ENCODE results near the gene KRTAP21-1. TPM values are rescaled to one million over a fixed set of nuclear protein-coding genes. Genes with fewer than 3 reads are reported as not detected.

The KRTAP21-1 gene
- total and polyA plus RNA-seq, 9 of the 15 experiments (the other 6 are each of a cell fraction or from before 2014, with no cell fraction given): not detected

GRCh38 chr21:30747159-30747558 is 8.1 kb downstream of the KRTAP21-1 start, which contains the start of gene KRTAP21-2:
TSS of gene KRTAP21-2 (minus strand) at chr21:30747259. CDS start at chr21:30747202, 57 bp downstream.
- Histone ChIP-seq H3K4me3 (no peak within 1 kb of the TSS), H3K79me2 (ENCODE audit: control insufficient read depth, insufficient read depth, low read length) (no peaks in the 10 kb centered on the region), H3K9me1 (ENCODE audit: control insufficient read depth, insufficient read depth, low read length) (no peaks in the 10 kb centered on the region), H2AFZ (ENCODE audit: low read depth, low read length) (no peak within 1 kb of the TSS), H3K27ac (ENCODE audit: extremely low read depth, low read depth, low read length) (no peak within 1 kb of the TSS), H3K36me3 (ENCODE audit: control insufficient read depth, insufficient read depth, low read length) (no peaks in the 10 kb centered on the region), H3K4me1 (replicated peaks in 1 of 2; ENCODE audit: control insufficient read depth in 2 of 2, insufficient read depth in 2 of 2, low read length in 2 of 2) (no peaks in the 10 kb centered on the region), H4K20me1 (replicated peaks; ENCODE audit: control insufficient read depth, insufficient read depth, low read length) (no peaks in the 10 kb centered on the region), H3K4me2 (ENCODE audit: insufficient read depth, low read length) (no peak within 1 kb of the TSS), H3K9ac (ENCODE audit: insufficient read depth in 1 of 2, low read depth in 2 of 2, low read length in 2 of 2) (no peak within 1 kb of the TSS), H3K27me3 (ENCODE audit: control insufficient read depth in 2 of 2, insufficient read depth in 2 of 2, low read length in 2 of 2) (no peaks in the 10 kb centered on the region), H3K9me3 (replicated peaks; ENCODE audit: control insufficient read depth, insufficient read depth, low read depth, low read length) (no peaks in the 10 kb centered on the region; the same call in 1 of the 2 replicates)
- FAIRE-seq (no peak), DNase-seq (ENCODE audit: extremely low read depth in 1 of 4, low spot score in 3 of 4) (no peak), ATAC-seq (no peak)
- in situ Hi-C loops (cut with MboI): no loop called here
- CTCF ChIA-PET (ENCODE audit: low intra/inter-chr PET ratio): no interaction called here
- intact Hi-C loops (cut with micrococcal nuclease): loop anchor here (10.0 kb wide), 1 partner anchor 242 kb away; the partner anchor contains the start of gene KRTAP19-5
- no peak for TF ChIP-seq POU5F1 (IDR thresholded peaks at IDR 0.05; ENCODE audit: borderline replicate concordance, low read depth, low read length, partially characterized antibody)
- no peak for TF ChIP-seq PHF21A (IDR thresholded peaks at IDR 0.05; ENCODE audit: borderline replicate concordance, low read depth)
- no peak for TF ChIP-seq BRCA1 (IDR thresholded peaks at IDR 0.05)
- TF ChIP-seq BRCA1 (CRISPR knock-in tag; IDR thresholded peaks at IDR 0.05): no peak
- no peak for TF ChIP-seq TCF7 (IDR thresholded peaks at IDR 0.05; ENCODE audit: borderline replicate concordance)
- TF ChIP-seq CGGBP1 (CRISPR knock-in tag; IDR thresholded peaks at IDR 0.05): no peak
- no peak for TF ChIP-seq BRF2 (IDR thresholded peaks at IDR 0.05; ENCODE audit: borderline replicate concordance, insufficient read depth, insufficient read length)
- TF ChIP-seq PRPF4 (IDR thresholded peaks at IDR 0.05; ENCODE audit: insufficient read depth, low read depth, low read length, poor library complexity, severe bottlenecking): no peak
- TF ChIP-seq U2AF2 (optimal IDR thresholded peaks at IDR 0.05; ENCODE audit: low read depth, low read length): no peak
- TF ChIP-seq ZBTB26 (CRISPR knock-in tag; IDR thresholded peaks at IDR 0.05): no peak
- TF ChIP-seq BCL6 (CRISPR knock-in tag; IDR thresholded peaks at IDR 0.05): no peak
- no peak for TF ChIP-seq ID3 (CRISPR knock-in tag; IDR thresholded peaks at IDR 0.05)
- no peak for TF ChIP-seq ID3 (tag; IDR thresholded peaks at IDR 0.05)
- POLR2A ChIA-PET: no interaction called here
- no TSS peak for BruUV-seq (replicated peaks)
